Measurements from ENCODE around the gene PDE3B.

GRCh38 chr11:14906578-14906977, 263.0 kb downstream of the PDE3B start:
- no peak for TF ChIP-seq CTCF (IDR thresholded peaks at IDR 0.05)
- TF ChIP-seq POLR2A (IDR thresholded peaks at IDR 0.05) = no peak
